SK-N-SH (cell line): ENCODE results near the gene COL4A3. TPM values are rescaled to one million over a fixed set of nuclear protein-coding genes. Genes with fewer than 3 reads are reported as not detected.

ENCODE experiments used
- CTCF ChIA-PET: fragments of 300-600, 350-600 bp; formaldehyde crosslinking; extraction: SDS; loops from one replicate; lab custom pipeline; 2021; lab: Yijun Ruan, JAX
- POLR2A ChIA-PET: fragments of 350-600 bp; sonication (Branson Sonifier 250); formaldehyde crosslinking; extraction: SDS; loops from one replicate; lab custom pipeline; 2020; ENCODE audit warnings: antibody characterized with exemption, inconsistent platforms; lab: Yijun Ruan, JAX
- DNase-seq: peaks from one replicate; pipeline ENCODE4 v3.0.0; 2012
- H2AFZ ChIP-seq: fragments of 200-600 bp; sonication (generic); 2 replicates; pipeline ENCODE4 v1.8.1; 2016; ENCODE audit warnings: antibody characterized with exemption, mild to moderate bottlenecking, low read depth
- H3F3A ChIP-seq: fragments of 200-600 bp; sonication (generic); replicated peaks from 2 replicates; pipeline ENCODE3; 2016; ENCODE audit warnings: antibody characterized with exemption, mild to moderate bottlenecking; ENCODE audit not compliant: insufficient read depth
- H3K27ac ChIP-seq, 2 experiments: fragments of 200-500 bp in 1 of 2; fragments of 200-600 bp in 1 of 2; sonication (Bioruptor generic) in 1 of 2; sonication (generic), shearing (Covaris generic) in 1 of 2; 2 replicates each; pipeline versions ENCODE4 v1.5.1 to v1.6.1; 2014 to 2016; ENCODE audit warnings: low read depth in 2 of 2, inconsistent platforms in 1 of 2, low read length in 1 of 2, mild to moderate bottlenecking in 1 of 2, mixed read lengths in 1 of 2
- H3K27me3 ChIP-seq: fragments of 200-600 bp; sonication (generic), shearing (Covaris generic); 2 replicates; pipeline ENCODE4 v1.6.1; 2016; ENCODE audit warnings: mixed run types; ENCODE audit not compliant: insufficient read depth
- H3K36me3 ChIP-seq, 2 experiments: fragments of 200-500 bp in 1 of 2; fragments of 200-600 bp in 1 of 2; sonication (Bioruptor generic) in 1 of 2; sonication (generic) in 1 of 2; replicated peaks in 1 of 2; 2 replicates each; pipeline versions ENCODE3 to v1.5.1; 2014 to 2016; ENCODE audit warnings: low read length in 1 of 2, mild to moderate bottlenecking in 1 of 2; ENCODE audit not compliant: insufficient read depth in 2 of 2, control insufficient read depth in 1 of 2
- H3K4me1 ChIP-seq, 2 experiments: fragments of 200-500 bp in 1 of 2; fragments of 200-600 bp in 1 of 2; sonication (Bioruptor generic) in 1 of 2; sonication (generic), shearing (Covaris generic) in 1 of 2; 2 replicates each; pipeline versions ENCODE4 v1.5.1 to v1.6.1; 2014 to 2016; ENCODE audit warnings: low read depth in 1 of 2, low read length in 1 of 2, mixed run types in 1 of 2; ENCODE audit not compliant: insufficient read depth in 2 of 2, control insufficient read depth in 1 of 2
- H3K4me2 ChIP-seq: fragments of 200-600 bp; sonication (generic), shearing (Covaris generic); 2 replicates; pipeline ENCODE4 v1.6.1; 2017; ENCODE audit warnings: mixed run types
- H3K4me3 ChIP-seq, 2 experiments: fragments of 200-500 bp in 1 of 2; fragments of 200-600 bp in 1 of 2; sonication (Bioruptor generic) in 1 of 2; sonication (generic), shearing (Covaris generic) in 1 of 2; 2 replicates each; pipeline versions ENCODE4 v1.5.1 to v1.8.1; 2014 to 2016; ENCODE audit warnings: low read depth in 2 of 2, inconsistent platforms in 1 of 2, low read length in 1 of 2, mild to moderate bottlenecking in 1 of 2, mixed read lengths in 1 of 2, moderate library complexity in 1 of 2
- H3K79me2 ChIP-seq: fragments of 200-600 bp; sonication (generic); 2 replicates; pipeline ENCODE4 v1.8.1; 2017; ENCODE audit warnings: mild to moderate bottlenecking; ENCODE audit not compliant: insufficient read depth
- H3K9ac ChIP-seq: fragments of 200-600 bp; sonication (generic); 2 replicates; pipeline ENCODE4 v1.6.1; 2017; ENCODE audit warnings: mixed run types
- H3K9me2 ChIP-seq: fragments of 200-600 bp; sonication (generic); 2 replicates; pipeline ENCODE4 v1.6.1; 2017; ENCODE audit warnings: mixed run types
- H3K9me3 ChIP-seq: fragments of 200-600 bp; sonication (generic); 2 replicates; pipeline ENCODE4 v1.6.1; 2017; ENCODE audit warnings: mixed run types, mild to moderate bottlenecking, moderate library complexity
- H4K20me1 ChIP-seq: fragments of 200-600 bp; sonication (generic); 2 replicates; pipeline ENCODE4 v1.6.1; 2017; ENCODE audit warnings: mild to moderate bottlenecking, mixed run types; ENCODE audit not compliant: insufficient read depth
- CTCF ChIP-seq: fragments of 200-600 bp; sonication (generic); IDR thresholded peaks from 2 replicates; pipeline ENCODE4 v1.6.1; 2017; ENCODE audit warnings: antibody characterized with exemption, mild to moderate bottlenecking, moderate library complexity
- ELF1 ChIP-seq: IDR thresholded peaks from 2 replicates; pipeline ENCODE4 v1.4.0; 2012
- EP300 ChIP-seq, 2 experiments: IDR thresholded peaks; 2 replicates each; pipeline versions ENCODE4 v1.4.0 to v1.6.1; 2012; ENCODE audit warnings: borderline replicate concordance in 1 of 2, low read depth in 1 of 2, low read length in 1 of 2
- FOXM1 ChIP-seq: IDR thresholded peaks from 2 replicates; pipeline ENCODE4 v1.4.0; 2012; ENCODE audit warnings: low read depth, mild to moderate bottlenecking
- GABPA ChIP-seq: IDR thresholded peaks from 2 replicates; pipeline ENCODE4 v1.4.0; 2012; ENCODE audit warnings: low read depth, mild to moderate bottlenecking
- GATA2 ChIP-seq: sonication (generic); formaldehyde crosslinking; IDR thresholded peaks from 2 replicates; pipeline ENCODE4 v1.5.0; 2020; ENCODE audit warnings: mild to moderate bottlenecking, missing genetic modification reagents
- RCOR1 ChIP-seq: fragments of 150-350 bp; IDR thresholded peaks from 2 replicates; pipeline ENCODE4 v1.6.1; 2017; ENCODE audit warnings: antibody characterized with exemption, low read length
- REST ChIP-seq: IDR thresholded peaks from 2 replicates; pipeline ENCODE4 v1.6.1; 2012; ENCODE audit warnings: mild to moderate bottlenecking, low read depth, low read length, moderate library complexity
- RFX5 ChIP-seq: IDR thresholded peaks from 2 replicates; pipeline ENCODE4 v1.6.1; 2012; ENCODE audit warnings: mild to moderate bottlenecking, improper control_type of control experiment, low read length
- SMC3 ChIP-seq: IDR thresholded peaks from 2 replicates; pipeline ENCODE4 v1.6.1; 2012; ENCODE audit warnings: low read depth, low read length, improper control_type of control experiment
- TCF12 ChIP-seq: IDR thresholded peaks from 2 replicates; pipeline ENCODE4 v1.4.0; 2012
- WGBS: methylation state at CpG from one replicate; pipeline ENCODE4 v1.1.6; 2017; ENCODE audit warnings: low lambda C conversion rate; 5-methylcytosine and 5-hydroxymethylcytosine counted together
- polyA plus RNA-seq, 3 experiments: library from polyadenylated mRNA; depleted of rRNA; stranded (reverse); fragments of >200 nt; gene quantifications; 2 replicates each; pipeline ENCODE4 v1.2.3, GENCODE V29; 2012

COL4A3 gene
- polyA plus RNA-seq, 1 of the 3 experiments (the other 2 are of a cell fraction): not detected

- TF ChIP-seq REST (no peak), RFX5 (no peak), CTCF (no peak), EP300 (IDR thresholded peaks at IDR 0.05; ENCODE audit: borderline replicate concordance in 1 of 2, low read depth in 1 of 2, low read length in 1 of 2) (no peak), SMC3 (no peak), GATA2 (CRISPR knock-in tag) (no peak)
- TF ChIP-seq, all 33 proteins: peak for 0
Measured at GRCh38 chr2:227317834-227318233, 153.4 kb downstream of the COL4A3 start (continued).

- H2AFZ ChIP-seq: no peak overlapping the region
- 72% methylated on average over 15 of the region's 33 CpGs for WGBS
- ChIA-PET CTCF (no interaction called here), POLR2A (no interaction called here)
- no peaks in the 10 kb centered on the region for H3K9me3 ChIP-seq
- H3K79me2 ChIP-seq: peaks cover 3% of the 10 kb centered on the region
- no peak overlapping the region for H3K27ac ChIP-seq
- H3K4me2 ChIP-seq: no peak overlapping the region
- TF ChIP-seq REST (no peak), FOXM1 (no peak), TCF12 (no peak), GABPA (no peak), ELF1 (no peak), RCOR1 (no peak)
- no peak overlapping the region for H3K9ac ChIP-seq
- H3K4me3 ChIP-seq: no peak overlapping the region
- no peak for DNase-seq
- no peaks in the 10 kb centered on the region; a peak in 2 of 4 replicates for H3K4me1 ChIP-seq
- H4K20me1 ChIP-seq: no peaks in the 10 kb centered on the region
- H3K36me3 ChIP-seq: no peaks in the 10 kb centered on the region
- no peaks in the 10 kb centered on the region for H3F3A ChIP-seq
- no peaks in the 10 kb centered on the region for H3K27me3 ChIP-seq
- no peaks in the 10 kb centered on the region for H3K9me2 ChIP-seq
Measured at GRCh38 chr2:227320305-227321094, 156.1 kb downstream of the COL4A3 start.
